ENCODE measurements around the gene ZDHHC17. TPM values are rescaled to one million over a fixed set of nuclear protein-coding genes. Genes with fewer than 3 reads are reported as not detected.

Gene ZDHHC17
- total and polyA plus RNA-seq, 4 donors: 12.0 to 139 (median 21.8) TPM

DNA sequence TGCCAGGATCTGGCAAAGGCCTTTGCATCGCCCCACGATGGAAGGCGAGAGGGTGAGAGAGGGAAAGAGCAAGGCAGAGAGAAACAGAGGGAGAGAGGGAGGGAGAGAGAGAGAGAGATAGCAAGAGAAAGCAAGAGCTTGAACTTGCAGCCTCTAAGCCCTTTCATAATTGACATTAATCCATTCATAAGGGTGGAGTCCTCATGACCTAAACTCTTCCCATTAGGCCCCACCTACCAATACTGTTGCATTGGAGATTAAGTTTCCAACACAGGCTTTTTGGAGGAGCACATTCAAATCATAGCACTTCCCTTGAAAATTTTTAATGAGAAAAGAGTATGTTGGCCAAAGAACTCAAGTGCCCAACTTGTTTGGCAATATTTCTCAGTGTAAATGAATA lies 48.6 kb upstream of the ZDHHC17 start:
- no peaks in the 10 kb centered on the region for H3K9me3 ChIP-seq (ENCODE audit: control insufficient read depth in 4 of 4, insufficient read depth in 3 of 4, low read length in 3 of 4)
- no peaks in the 10 kb centered on the region for H3K36me3 ChIP-seq (ENCODE audit: control insufficient read depth in 4 of 4, insufficient read depth in 4 of 4, low read length in 4 of 4)
- DNase-seq (no peak), ATAC-seq (ENCODE audit: insufficient read depth, low FRiP score) (no peak)
- no peaks in the 10 kb centered on the region for H3K4me1 ChIP-seq (ENCODE audit: control insufficient read depth in 5 of 5, insufficient read depth in 5 of 5, low read length in 5 of 5)
- WGBS, 2 donors: 92 to 96% methylated on average over 3 of the region's 3 CpGs
- H3K27me3 ChIP-seq (ENCODE audit: control insufficient read depth in 3 of 3, insufficient read depth in 3 of 3, low read length in 2 of 3): no peaks in the 10 kb centered on the region
- TF ChIP-seq CTCF (IDR thresholded peaks at IDR 0.05; ENCODE audit: control extremely low read depth, extremely low read depth): no peak
- no peak overlapping the region for H3K27ac ChIP-seq (ENCODE audit: low read depth in 1 of 2, low read length in 1 of 2)
- H3K4me3 ChIP-seq: no peak overlapping the region
- H3K9ac ChIP-seq (ENCODE audit: insufficient read depth in 1 of 2, low read length in 2 of 2): no peak overlapping the region

DNA sequence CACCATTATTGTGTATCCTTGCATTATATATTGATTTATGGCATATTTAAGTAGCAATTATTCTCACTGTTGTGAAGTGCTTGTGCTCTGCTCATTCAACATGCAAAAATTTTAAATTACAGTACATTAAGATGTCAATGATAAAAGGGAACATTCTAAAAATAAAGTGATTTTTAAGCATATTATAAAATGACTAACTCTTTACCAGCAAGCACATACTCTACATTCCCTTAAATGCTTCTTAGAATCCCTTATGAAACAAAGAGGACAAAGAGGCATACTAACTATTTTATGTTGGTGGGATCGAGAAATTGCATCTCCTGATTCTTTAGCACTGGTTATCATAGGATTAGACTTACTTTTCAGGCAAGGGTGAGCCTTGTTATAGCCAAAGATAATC lies 46.6 kb upstream of the ZDHHC17 start:
- WGBS, 2 donors: 94% methylated on average over 1 of the region's 1 CpG
- no peak overlapping the region for H3K9ac ChIP-seq (ENCODE audit: insufficient read depth in 1 of 2, low read length in 2 of 2)
- H3K4me3 ChIP-seq: no peak overlapping the region
- no peak for DNase-seq
- no peak for TF ChIP-seq CTCF (IDR thresholded peaks at IDR 0.05; ENCODE audit: control extremely low read depth, extremely low read depth)
- H3K36me3 ChIP-seq (ENCODE audit: control insufficient read depth in 4 of 4, insufficient read depth in 4 of 4, low read length in 4 of 4): no peaks in the 10 kb centered on the region
- H3K27ac ChIP-seq (ENCODE audit: low read depth in 1 of 2, low read length in 1 of 2): no peak overlapping the region
- no peaks in the 10 kb centered on the region for H3K27me3 ChIP-seq (ENCODE audit: control insufficient read depth in 3 of 3, insufficient read depth in 3 of 3, low read length in 2 of 3)
- no peak for ATAC-seq (ENCODE audit: insufficient read depth, low FRiP score)
- H3K9me3 ChIP-seq (ENCODE audit: control insufficient read depth in 4 of 4, insufficient read depth in 3 of 4, low read length in 3 of 4): no peaks in the 10 kb centered on the region
- H3K4me1 ChIP-seq (ENCODE audit: control insufficient read depth in 5 of 5, insufficient read depth in 5 of 5, low read length in 5 of 5): no peaks in the 10 kb centered on the region

DNA sequence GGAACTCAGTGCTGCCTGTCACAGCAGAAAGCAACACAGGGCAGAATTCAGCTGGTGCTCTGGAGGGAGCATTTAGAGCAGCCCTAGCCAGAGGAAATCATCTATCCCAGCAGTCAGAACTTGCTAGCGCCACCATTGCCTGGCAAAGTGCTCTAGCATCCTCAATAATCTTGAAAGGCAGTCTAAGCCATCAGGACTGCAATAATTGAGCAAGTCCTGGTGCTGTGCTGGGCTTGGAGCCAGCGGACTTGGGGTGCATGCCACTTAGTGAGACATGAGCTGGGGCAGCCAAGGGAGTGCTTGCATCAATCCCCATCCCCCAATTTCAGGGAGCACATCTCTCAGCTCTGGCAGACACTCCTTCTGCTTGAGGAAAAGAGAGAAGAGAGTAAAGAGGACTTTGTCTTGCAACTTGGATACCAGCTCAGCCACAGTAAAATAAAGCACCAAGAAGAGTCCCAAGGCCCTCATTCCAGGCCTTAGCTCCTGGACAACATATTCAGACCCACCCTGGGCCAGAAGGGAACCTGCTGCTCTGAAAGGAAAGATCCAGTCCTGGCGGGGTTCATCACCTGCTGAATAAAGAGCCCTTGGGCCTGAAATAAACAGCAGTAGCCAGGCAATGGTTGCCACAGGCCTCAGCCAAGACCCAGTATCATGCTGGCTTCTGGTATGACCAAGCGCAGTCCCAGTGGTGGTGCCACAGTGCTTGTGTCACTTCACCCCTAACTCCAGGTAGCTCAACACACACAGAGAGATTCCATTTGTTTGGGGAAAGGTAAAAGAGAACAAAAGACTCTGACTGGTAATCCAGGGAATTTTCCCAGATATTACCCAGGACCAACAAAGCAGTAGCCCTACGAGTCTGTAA lies 44.5 kb upstream of the ZDHHC17 start:
- TF ChIP-seq CTCF (IDR thresholded peaks at IDR 0.05; ENCODE audit: control extremely low read depth, extremely low read depth): no peak
- Histone ChIP-seq H3K36me3 (ENCODE audit: control insufficient read depth in 4 of 4, insufficient read depth in 4 of 4, low read length in 4 of 4) (no peaks in the 10 kb centered on the region), H3K4me3 (no peak overlapping the region), H3K27ac (ENCODE audit: low read depth in 1 of 2, low read length in 1 of 2) (no peak overlapping the region), H3K27me3 (ENCODE audit: control insufficient read depth in 3 of 3, insufficient read depth in 3 of 3, low read length in 2 of 3) (no peaks in the 10 kb centered on the region), H3K9me3 (ENCODE audit: control insufficient read depth in 4 of 4, insufficient read depth in 3 of 4, low read length in 3 of 4) (no peaks in the 10 kb centered on the region), H3K4me1 (ENCODE audit: control insufficient read depth in 5 of 5, insufficient read depth in 5 of 5, low read length in 5 of 5) (no peaks in the 10 kb centered on the region), H3K9ac (ENCODE audit: insufficient read depth in 1 of 2, low read length in 2 of 2) (no peak overlapping the region)
- no peak for DNase-seq
- 87 to 91% methylated on average over 5 of the region's 5 CpGs for WGBS, 2 donors
- no peak for ATAC-seq (ENCODE audit: insufficient read depth, low FRiP score)

All from lung (tissue), 12 donors.